LoVo (cell line): ENCODE measurements around the gene ARHGAP24.

Experiments used
- DNase-seq: peaks from one replicate; pipeline ENCODE4 v3.0.0-alpha.2; 2016; ENCODE audit warnings: low spot score

ARHGAP24 gene

GRCh38 chr4:85474818-85475630, at the start of gene ARHGAP24:
ARHGAP24 (plus strand) TSS chr4:85475150.
- DNase-seq = peak; percentile 32

GRCh38 chr4:85426366-85426765, 48.6 kb upstream of the ARHGAP24 start:
- no peak for DNase-seq

DNA sequence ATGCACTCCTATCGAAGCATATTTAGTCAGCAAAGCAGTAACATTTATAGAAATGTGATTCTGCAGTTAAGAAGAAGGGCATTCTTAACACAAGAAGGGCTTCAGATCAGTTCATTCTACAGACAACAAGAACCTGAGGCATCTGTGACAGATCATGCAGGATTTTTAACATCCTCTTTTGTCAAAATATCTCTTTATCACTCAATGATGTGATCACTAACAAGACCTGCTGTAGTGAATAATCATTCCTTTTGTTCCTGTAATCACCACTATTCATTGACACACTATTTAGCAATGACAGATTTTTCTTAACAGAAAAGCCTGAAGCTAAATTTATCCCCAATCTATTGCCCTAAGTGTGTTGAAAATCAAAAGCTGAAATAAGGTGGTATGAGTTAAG, 47.8 kb upstream of the ARHGAP24 start:
- no peak for DNase-seq

- no peak for DNase-seq
These were observed 44.7 kb upstream of the ARHGAP24 start for GRCh38 chr4:85430226-85430625.

GRCh38 chr4:85430697-85431096, 44.3 kb upstream of the ARHGAP24 start:
- no peak for DNase-seq

DNA sequence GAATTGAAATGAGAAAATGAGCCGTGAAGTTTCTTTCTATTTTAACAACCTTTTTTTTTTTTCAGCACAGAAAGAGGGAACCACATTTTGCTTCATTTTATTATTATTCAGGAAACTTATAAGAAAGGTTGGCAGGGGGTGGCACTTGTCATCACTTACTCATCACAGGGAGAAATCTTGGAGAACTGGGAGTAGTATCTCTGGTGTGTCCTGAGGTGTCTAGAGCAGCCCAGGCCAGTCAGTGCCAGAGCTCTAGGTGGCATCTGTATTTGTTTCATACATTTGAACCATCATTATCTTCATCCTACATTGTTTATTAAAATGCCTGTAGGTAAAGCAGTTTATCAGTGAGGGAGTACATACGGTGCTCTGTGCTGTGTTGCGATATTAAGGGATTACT, 43.8 kb upstream of the ARHGAP24 start:
- no peak for DNase-seq

DNA sequence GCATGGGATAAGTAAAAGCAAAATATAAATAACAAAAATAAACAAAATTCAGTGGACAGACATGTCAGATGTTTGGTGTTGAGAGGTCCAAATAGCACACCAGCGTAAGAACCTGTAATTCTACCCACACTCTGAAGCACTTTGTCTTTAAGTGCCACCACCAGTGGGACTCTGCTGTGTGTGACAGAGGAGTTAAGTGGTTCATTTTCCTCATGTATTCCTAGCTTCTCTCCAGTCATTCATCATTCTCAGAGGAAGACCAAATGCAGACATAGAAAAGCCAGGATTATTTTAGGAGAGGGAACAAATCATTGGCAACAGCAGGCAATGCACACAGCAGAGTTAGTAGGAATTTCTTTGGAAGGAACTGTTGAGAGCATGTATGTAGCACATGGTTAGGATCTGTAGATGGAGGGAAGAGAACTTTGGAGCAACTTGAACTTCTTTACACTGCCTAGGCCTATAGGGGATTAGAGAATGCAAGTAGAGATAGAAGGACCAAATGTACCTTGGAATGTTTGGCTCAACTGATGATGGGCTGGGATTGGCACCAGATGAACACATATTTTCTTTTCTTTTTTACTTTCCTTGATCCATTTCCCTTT, 43.0 kb upstream of the ARHGAP24 start:
- no peak for DNase-seq

DNA sequence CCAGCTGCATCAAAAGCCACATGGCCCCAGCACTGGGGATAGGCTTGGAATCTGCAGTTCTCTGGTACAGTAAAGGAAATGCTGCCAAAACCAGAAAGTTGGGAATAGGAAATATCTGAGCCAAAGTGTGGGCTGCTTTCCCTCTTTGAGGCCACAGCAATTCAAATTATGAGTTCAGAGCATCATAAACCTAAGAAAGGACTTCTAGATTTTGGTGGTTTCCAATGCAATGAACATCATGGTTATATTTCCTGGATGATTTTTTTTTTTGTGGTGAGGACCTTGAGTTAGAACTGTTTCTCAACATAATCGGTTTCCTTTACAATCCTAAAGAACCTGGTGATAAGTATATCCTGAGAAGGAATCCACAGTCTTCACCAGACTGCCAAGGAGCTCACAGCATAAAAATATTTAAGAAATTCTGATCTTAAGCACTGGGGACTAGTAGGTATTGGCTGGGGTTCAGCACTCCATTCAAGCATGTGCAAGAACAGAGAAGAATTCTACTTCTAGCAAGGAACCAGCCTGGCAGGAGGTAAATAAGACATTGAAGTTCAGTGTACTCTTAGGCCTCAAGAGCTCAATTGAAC, 29.8 kb upstream of the ARHGAP24 start:
- DNase-seq = no peak

GRCh38 chr4:85446141-85446861, 28.6 kb upstream of the ARHGAP24 start:
- DNase-seq = no peak

DNA sequence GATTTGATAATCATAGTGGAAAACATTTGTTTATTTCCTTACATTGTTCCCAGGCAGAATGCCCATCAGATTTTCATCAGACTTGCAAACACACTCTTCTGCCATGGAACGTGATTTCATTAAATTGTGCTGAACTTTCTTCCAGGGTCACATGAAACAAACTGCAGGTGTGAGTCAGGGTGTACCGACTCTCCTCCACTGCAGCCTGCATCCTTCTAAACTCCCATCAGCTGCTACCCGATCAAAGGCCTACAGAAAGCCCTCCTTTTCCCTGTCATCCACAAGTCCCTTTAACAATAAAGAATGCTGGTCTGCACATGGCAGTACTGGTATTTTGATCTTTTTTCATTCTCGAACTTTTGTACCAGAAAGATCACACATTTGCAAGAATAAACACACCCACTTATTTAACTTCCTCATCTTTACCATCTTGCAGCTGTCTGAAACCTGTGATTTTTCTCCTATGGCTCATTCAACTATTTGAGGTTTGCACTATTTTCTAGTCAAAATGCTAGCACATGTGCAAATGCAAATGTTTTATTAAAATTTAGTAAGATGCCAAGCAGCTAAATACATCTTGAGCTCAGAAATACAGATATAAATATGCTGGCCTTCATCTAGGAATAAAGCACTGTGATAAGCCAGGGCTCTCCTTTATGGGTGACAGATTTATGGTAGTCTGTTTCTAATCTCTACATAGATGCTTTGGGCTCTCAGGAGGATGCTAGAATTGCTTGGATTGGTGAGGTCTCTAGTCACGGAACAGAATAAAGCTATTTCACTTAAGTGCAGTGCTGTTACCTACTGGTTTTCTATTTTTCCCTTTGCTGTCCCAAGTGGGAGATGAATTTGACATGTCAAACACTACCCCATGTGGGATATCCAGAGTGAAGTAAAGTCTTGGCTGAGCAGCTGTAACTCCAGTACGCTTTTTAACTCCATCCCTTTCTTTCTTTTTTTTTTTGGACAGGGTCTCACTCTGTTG, 25.8 kb upstream of the ARHGAP24 start:
- no peak for DNase-seq

DNA sequence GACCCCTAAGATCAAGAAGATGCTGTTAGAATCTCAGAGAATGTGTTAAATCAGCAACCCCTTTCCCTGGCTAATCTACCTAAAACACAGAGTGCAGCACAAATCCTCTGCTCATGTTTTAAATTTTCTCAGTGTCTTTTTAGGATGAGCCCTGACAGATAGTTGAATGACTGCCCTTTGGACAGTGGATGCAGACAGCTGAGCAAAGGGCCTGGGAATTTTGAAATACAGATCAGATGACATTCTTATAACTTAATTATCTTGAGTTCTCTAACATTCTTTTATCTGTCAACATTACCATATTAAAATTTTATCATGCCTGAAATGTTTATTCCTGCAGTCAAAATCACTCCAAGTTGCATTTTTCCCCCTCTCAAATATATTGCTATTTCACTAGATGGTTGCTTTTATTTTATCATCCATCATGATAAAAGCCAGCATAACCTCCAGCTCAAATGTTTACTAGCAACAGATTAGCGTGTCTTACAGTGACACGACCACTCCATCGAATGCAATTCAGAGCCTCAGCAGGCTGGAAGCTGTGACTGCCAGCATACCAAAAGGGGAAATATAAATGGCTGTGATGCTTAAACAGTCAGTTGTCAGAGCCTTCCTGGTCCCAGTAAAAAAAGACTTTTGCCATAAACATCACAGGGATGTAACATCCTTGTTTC, 22.8 kb upstream of the ARHGAP24 start:
- no peak for DNase-seq

DNA sequence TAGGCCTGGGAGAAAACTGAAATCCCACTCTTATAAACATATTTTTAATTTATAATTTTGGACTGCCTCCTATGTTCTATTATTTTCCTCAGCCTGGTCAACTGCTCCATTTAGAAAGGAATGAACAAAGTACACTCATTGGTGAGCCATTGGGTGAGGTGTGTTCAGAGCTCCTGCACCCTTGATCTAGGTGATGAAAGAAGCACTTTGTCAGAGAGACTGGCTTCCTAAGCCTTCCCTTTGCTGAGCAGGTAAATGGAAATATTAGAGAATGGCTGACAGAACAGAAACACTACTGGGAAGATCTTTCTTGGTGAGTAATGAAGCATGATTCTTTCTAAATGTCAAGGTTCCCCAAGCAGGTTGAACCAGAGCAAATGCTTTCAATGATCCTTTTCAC, 19.0 kb upstream of the ARHGAP24 start:
- no peak for DNase-seq

- DNase-seq = no peak
These were observed 17.0 kb upstream of the ARHGAP24 start for GRCh38 chr4:85457752-85458467.

GRCh38 chr4:85459736-85460135, 15.2 kb upstream of the ARHGAP24 start:
- no peak for DNase-seq

GRCh38 chr4:85474356-85474755, 594 bp upstream of the ARHGAP24 start:
- no peak for DNase-seq

DNA sequence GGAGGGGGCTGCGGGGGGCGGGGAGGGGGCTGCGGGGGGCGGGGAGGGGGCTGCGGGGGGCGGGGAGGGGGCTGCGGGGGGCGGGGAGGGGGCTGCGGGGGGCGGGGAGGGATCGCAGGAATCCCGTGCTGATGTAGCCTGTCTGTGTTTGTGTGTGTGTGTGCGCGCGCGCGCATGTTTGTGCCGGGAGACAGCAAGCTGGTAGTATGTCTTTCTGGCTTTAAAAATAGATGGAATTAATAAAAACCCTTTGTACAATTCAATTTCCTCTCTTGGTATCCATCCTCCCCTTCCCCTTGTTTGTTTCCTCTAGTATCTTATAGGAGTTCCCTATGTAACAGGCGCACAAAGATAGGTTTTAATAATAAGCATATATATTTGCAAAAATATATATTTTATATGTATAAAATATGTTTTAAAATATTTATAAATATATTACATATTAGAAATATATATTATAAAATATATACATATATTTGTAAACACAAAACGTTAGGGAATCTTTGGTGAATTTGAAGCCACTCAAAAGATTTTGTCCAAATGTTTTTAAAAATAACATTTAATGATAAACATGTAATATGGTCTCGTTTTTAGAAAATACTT, 782 bp downstream of the ARHGAP24 start:
- no peak for DNase-seq

DNA sequence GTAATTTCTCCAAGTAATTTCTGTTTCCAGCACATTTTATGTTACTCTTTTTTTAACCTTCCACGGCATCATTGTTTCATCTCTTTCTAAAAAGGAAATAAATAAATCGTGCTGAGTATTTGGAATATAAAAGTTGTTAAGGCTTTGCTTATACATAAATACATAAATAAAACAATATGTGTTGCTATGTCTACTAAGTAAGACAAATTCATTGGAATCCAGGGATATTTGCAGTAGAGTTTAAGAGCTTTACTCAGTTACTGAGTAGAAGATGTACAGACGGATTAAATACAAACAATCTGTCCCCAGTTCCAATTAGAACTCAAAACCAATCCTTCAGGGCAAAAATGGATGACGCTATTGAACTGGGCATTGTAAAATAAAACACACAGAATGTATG, 1.4 kb downstream of the ARHGAP24 start:
- DNase-seq = no peak

GRCh38 chr4:85477534-85477933, 2.6 kb downstream of the ARHGAP24 start:
- no peak for DNase-seq

DNA sequence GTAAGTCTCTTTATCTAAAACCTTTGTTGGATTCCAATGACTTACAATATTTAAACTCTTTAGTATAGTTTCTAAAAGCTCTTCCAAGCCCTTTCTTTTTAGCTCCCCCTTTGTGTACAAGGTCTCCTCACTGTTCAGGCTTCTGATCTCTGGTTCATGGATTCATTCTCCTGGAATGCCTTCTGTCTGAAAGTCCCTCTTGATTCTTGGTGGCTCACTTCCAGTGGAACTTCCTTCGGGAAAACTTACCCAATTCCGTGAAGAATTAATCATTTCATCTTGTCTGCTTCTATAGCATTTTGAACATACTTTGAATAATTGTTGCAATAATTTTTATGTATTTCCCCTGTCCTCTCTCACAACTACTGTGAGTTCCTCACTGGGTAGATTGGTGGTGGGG, 3.6 kb downstream of the ARHGAP24 start:
- no peak for DNase-seq
